PC-3 (cell line): ENCODE data around the gene MUC3A.

Source experiments
- EZH2 ChIP-seq: fragments of 300-600 bp; sonication (generic); IDR thresholded peaks from one replicate; pipeline ENCODE4 v1.6.1; 2017; ENCODE audit warnings: antibody characterized with exemption, mild to moderate bottlenecking, low read length; ENCODE audit not compliant: unreplicated experiment
- EZH2phosphoT487 ChIP-seq: fragments of 300-600 bp; sonication (generic); IDR thresholded peaks from 2 replicates; pipeline ENCODE4 v1.6.1; 2018; ENCODE audit warnings: mild to moderate bottlenecking, antibody characterized with exemption, low read length, borderline replicate concordance
- TF ChIP-seq, protein P1 (sequence below): fragments of 300-600 bp; sonication (generic); conservative IDR thresholded peaks from 2 replicates; pipeline ENCODE4 v1.5.1; 2017; ENCODE audit warnings: antibody characterized with exemption, low read depth, mild to moderate bottlenecking, low read length

DNA sequence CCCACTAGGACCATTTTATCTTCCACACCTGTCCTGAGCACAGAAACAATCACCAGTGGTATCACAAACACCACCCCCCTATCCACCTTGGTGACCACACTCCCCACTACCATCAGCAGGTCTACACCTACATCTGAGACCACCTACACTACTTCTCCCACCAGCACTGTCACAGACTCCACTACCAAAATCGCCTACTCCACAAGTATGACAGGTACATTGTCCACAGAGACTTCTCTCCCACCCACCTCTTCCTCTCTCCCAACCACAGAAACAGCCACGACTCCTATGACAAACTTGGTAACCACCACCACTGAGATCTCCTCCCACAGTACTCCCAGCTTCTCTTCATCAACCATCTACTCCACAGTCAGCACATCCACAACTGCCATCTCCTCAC is 3.3 kb downstream of the MUC3A start:
- TF ChIP-seq, protein P1, sequence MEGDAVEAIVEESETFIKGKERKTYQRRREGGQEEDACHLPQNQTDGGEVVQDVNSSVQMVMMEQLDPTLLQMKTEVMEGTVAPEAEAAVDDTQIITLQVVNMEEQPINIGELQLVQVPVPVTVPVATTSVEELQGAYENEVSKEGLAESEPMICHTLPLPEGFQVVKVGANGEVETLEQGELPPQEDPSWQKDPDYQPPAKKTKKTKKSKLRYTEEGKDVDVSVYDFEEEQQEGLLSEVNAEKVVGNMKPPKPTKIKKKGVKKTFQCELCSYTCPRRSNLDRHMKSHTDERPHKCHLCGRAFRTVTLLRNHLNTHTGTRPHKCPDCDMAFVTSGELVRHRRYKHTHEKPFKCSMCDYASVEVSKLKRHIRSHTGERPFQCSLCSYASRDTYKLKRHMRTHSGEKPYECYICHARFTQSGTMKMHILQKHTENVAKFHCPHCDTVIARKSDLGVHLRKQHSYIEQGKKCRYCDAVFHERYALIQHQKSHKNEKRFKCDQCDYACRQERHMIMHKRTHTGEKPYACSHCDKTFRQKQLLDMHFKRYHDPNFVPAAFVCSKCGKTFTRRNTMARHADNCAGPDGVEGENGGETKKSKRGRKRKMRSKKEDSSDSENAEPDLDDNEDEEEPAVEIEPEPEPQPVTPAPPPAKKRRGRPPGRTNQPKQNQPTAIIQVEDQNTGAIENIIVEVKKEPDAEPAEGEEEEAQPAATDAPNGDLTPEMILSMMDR = no peak
- TF ChIP-seq EZH2 (no peak), EZH2phosphoT487 (no peak)
